K562 (cell line): Measurements from ENCODE around the gene ELF2. TPM values are rescaled to one million over a fixed set of nuclear protein-coding genes. Genes with fewer than 3 reads are reported as not detected.

Source experiments
- ATF6 ChIP-seq: sonication (generic); formaldehyde crosslinking; IDR thresholded peaks from 2 replicates; pipeline ENCODE4 v1.4.0; 2020; ENCODE audit warnings: mild to moderate bottlenecking, missing genetic modification reagents
- BRF2 ChIP-seq: IDR thresholded peaks from 3 replicates; pipeline ENCODE4 v1.6.1; 2011; ENCODE audit warnings: borderline replicate concordance, mild to moderate bottlenecking; ENCODE audit not compliant: insufficient read length, insufficient read depth
- CREB3 ChIP-seq: fragments of 450-650 bp; conservative IDR thresholded peaks from 2 replicates; pipeline ENCODE4 v1.6.1; 2016; ENCODE audit warnings: missing genetic modification characterization, low read depth, mild to moderate bottlenecking, missing compliant biosample characterization, moderate library complexity
- DMBX1 ChIP-seq: fragments of 250-450 bp; sonication (Bioruptor Pico); IDR thresholded peaks from 2 replicates; pipeline ENCODE4 v1.8.0; 2022; ENCODE audit warnings: inconsistent platforms, mild to moderate bottlenecking, moderate library complexity, borderline replicate concordance
- ETS1 ChIP-seq: conservative IDR thresholded peaks from 2 replicates; pipeline ENCODE4 v1.6.1; 2011; ENCODE audit warnings: low read depth, mild to moderate bottlenecking, low read length; ENCODE audit not compliant: control insufficient read depth
- EZH2 ChIP-seq: IDR thresholded peaks from 2 replicates; pipeline ENCODE4 v1.6.1; 2012; ENCODE audit warnings: low read depth, mild to moderate bottlenecking, inconsistent platforms, low read length, borderline replicate concordance
- HNRNPH1 ChIP-seq: fragments of 200-400 bp; formaldehyde crosslinking; optimal IDR thresholded peaks from 2 replicates; pipeline ENCODE3; 2017; ENCODE audit warnings: low read depth, mild to moderate bottlenecking, low read length, moderate library complexity
- HNRNPL ChIP-seq: fragments of 200-400 bp; formaldehyde crosslinking; IDR thresholded peaks from 2 replicates; pipeline ENCODE4 v1.6.1; 2017; ENCODE audit warnings: low read depth, mild to moderate bottlenecking, low read length
- KAT7 ChIP-seq: sonication (generic); formaldehyde crosslinking; IDR thresholded peaks from 2 replicates; pipeline ENCODE4 v1.8.0; 2022; ENCODE audit warnings: missing genetic modification reagents, mild to moderate bottlenecking, borderline replicate concordance
- KDM4B ChIP-seq, 2 experiments: fragments of 450-650 bp in 1 of 2; sonication (generic) in 1 of 2; IDR thresholded peaks; 2 replicates each; pipeline ENCODE4 v1.6.1; 2016 to 2017; ENCODE audit warnings: borderline replicate concordance in 2 of 2, antibody characterized with exemption in 1 of 2, low read depth in 1 of 2, mild to moderate bottlenecking in 1 of 2
- MTF1 ChIP-seq: fragments of 250-450 bp; sonication (Bioruptor Pico); IDR thresholded peaks from 2 replicates; pipeline ENCODE4 v1.9.0; 2021; ENCODE audit warnings: moderate library complexity, mild to moderate bottlenecking, inconsistent platforms, borderline replicate concordance
- NRF1 ChIP-seq, 2 experiments: fragments of 450-650 bp; IDR thresholded peaks in 1 of 2; conservative IDR thresholded peaks in 1 of 2; 2 replicates each; pipeline ENCODE4 v1.6.1; 2014; ENCODE audit warnings: mild to moderate bottlenecking in 2 of 2
- RFX1 ChIP-seq: fragments of 450-650 bp; IDR thresholded peaks from 2 replicates; pipeline ENCODE4 v1.6.1; 2016; ENCODE audit warnings: mild to moderate bottlenecking, moderate library complexity
- SNRNP70 ChIP-seq: fragments of 200-400 bp; formaldehyde crosslinking; optimal IDR thresholded peaks from 2 replicates; pipeline ENCODE3; 2017; ENCODE audit warnings: low read depth, low read length
- SREBF1 ChIP-seq: fragments of 150-350 bp; IDR thresholded peaks from 2 replicates; pipeline ENCODE4 v1.6.1; 2014; ENCODE audit warnings: antibody characterized with exemption, low read depth, low read length, borderline replicate concordance
- UBTF ChIP-seq, 2 experiments: IDR thresholded peaks; 2 replicates each; pipeline ENCODE4 v1.6.1; 2012; ENCODE audit warnings: improper control_type of control experiment in 2 of 2, low read depth in 2 of 2, low read length in 2 of 2, borderline replicate concordance in 1 of 2
- ZKSCAN8 ChIP-seq: fragments of 200-800 bp; sonication (Bioruptor generic); IDR thresholded peaks from 2 replicates; pipeline ENCODE4 v1.6.1; 2016; ENCODE audit warnings: missing genetic modification characterization, missing compliant biosample characterization
- ZNF354B ChIP-seq: fragments of 250-450 bp; sonication (Bioruptor Pico); IDR thresholded peaks from 2 replicates; pipeline ENCODE4 v1.4.0; 2020
- ZNF408 ChIP-seq: fragments of 250-450 bp; sonication (Bioruptor Pico); IDR thresholded peaks from 2 replicates; pipeline ENCODE4 v1.4.0; 2020; ENCODE audit warnings: low read depth, mild to moderate bottlenecking, moderate library complexity
- ZNF75A ChIP-seq: fragments of 450-650 bp; formaldehyde crosslinking; IDR thresholded peaks from 2 replicates; pipeline ENCODE4 v1.4.0; 2020; ENCODE audit warnings: mild to moderate bottlenecking
- polyA plus RNA-seq, 8 experiments: library from polyadenylated mRNA; depleted of rRNA in 4 of 8; stranded (reverse) in 5 of 8; unstranded in 3 of 8; fragments of >200 nt; fragmentation: Nextera tagmentation in 2 of 8; fragmentation: Illumina TruSeq in 1 of 8; extraction: Ambion mirVana in 2 of 8; extraction: Trizol in 1 of 8; gene quantifications; 2 replicates each; pipeline versions ENCODE4 v1.2.1 to v1.2.3, GENCODE V29; 2011 to 2014; ENCODE audit warnings: inconsistent platforms in 1 of 8, missing spikeins in 1 of 8
- total RNA-seq, 7 experiments: library from RNA; depleted of rRNA in 6 of 7; stranded (reverse); fragments of >200 nt in 6 of 7; fragmentation: Illumina TruSeq in 2 of 7; extraction: Trizol in 2 of 7; gene quantifications; 2 replicates each; pipeline versions ENCODE4 v1.2.1 to v1.2.3, GENCODE V29; 2011 to 2021; ENCODE audit warnings: low replicate concordance in 1 of 7

The ELF2 gene
- total and polyA plus RNA-seq, 9 of the 15 experiments (the other 6 are each of a cell fraction or from before 2014, with no cell fraction given): 9.4 to 58.7 (median 41.6) TPM

- TF ChIP-seq BRF2: no peak
- no peak for TF ChIP-seq ZNF75A (CRISPR knock-in tag)
- TF ChIP-seq EZH2: no peak
- no peak for TF ChIP-seq ZNF354B
- TF ChIP-seq CREB3 (tag): no peak
- TF ChIP-seq ZNF408 (CRISPR knock-in tag): no peak
- TF ChIP-seq MTF1: no peak
- no peak for TF ChIP-seq HNRNPL
- no peak for TF ChIP-seq SNRNP70
- no peak for TF ChIP-seq ATF6 (CRISPR knock-in tag)
- TF ChIP-seq UBTF (IDR thresholded peaks at IDR 0.05; ENCODE audit: borderline replicate concordance in 1 of 2, low read depth in 2 of 2, low read length in 2 of 2): peak in 1 of 2 experiments; percentile 66; a peak in 1 of 4 replicates
- 0 out of 4 replicates have a peak, but pooled peaks of 1 of the 2 experiments have one; percentile 8 for TF ChIP-seq KDM4B (IDR thresholded peaks at IDR 0.05; ENCODE audit: borderline replicate concordance in 2 of 2, low read depth in 1 of 2)
- no peak for TF ChIP-seq SREBF1
- no peak for TF ChIP-seq HNRNPH1
- no peak for TF ChIP-seq RFX1
- no peak for TF ChIP-seq DMBX1 (CRISPR knock-in tag)
- TF ChIP-seq KAT7: no peak
- 0 out of 2 replicates have a peak, but pooled peaks have one; percentile 28 for TF ChIP-seq ETS1
- peak in 1 of 2 experiments; percentile 4; a peak in 2 of 4 replicates for TF ChIP-seq NRF1 (conservative IDR thresholded peaks at IDR 0.05 in 1 of 2, IDR thresholded peaks at IDR 0.05 in 1 of 2)
- TF ChIP-seq ZKSCAN8 (CRISPR knock-in tag): no peak
These were observed 161.0 kb downstream of the ELF2 start (continued) for GRCh38 chr4:139015948-139016471.
